ENCODE measurements around the gene PRSS53. TPM values are rescaled to one million over a fixed set of nuclear protein-coding genes. Genes with fewer than 3 reads are reported as not detected.

Gene PRSS53
- total and polyA plus RNA-seq, 7 donors: 0.17 to 0.90 (median 0.38) TPM

DNA sequence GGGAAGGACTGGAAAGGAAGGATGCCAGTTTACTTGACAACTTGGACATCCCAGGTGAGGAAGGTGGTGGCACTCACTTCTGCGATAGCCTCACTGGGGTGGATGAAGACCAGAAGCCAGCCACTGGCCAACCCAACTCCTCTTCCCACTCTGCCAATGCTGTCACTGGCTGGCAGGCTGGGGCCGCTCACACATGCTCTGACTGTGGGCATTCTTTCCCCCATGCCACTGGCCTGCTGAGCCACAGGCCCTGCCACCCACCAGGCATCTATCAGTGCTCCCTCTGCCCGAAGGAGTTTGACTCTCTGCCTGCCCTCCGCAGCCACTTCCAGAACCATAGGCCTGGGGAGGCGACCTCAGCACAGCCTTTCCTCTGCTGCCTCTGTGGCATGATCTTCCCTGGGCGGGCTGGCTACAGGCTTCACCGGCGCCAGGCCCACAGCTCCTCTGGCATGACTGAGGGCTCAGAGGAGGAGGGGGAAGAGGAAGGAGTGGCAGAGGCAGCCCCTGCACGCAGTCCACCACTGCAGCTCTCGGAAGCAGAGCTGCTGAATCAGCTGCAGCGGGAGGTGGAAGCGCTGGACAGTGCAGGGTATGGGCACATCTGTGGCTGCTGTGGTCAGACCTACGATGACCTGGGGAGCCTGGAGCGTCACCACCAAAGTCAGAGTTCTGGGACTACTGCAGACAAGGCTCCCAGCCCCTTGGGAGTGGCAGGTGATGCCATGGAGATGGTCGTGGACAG lies 10.0 kb downstream of the PRSS53 start:
- Histone ChIP-seq H3K36me3 (ENCODE audit: insufficient read depth in 1 of 2, low read depth in 1 of 2) (peaks cover 4 to 83% of the 10 kb centered on the region in 2 donors), H3K27ac (no peak overlapping the region), H3K4me3 (no peak overlapping the region), H3K4me1 (peaks cover 20% of the 10 kb centered on the region), H3K9me3 (no peaks in the 10 kb centered on the region), H3K27me3 (ENCODE audit: insufficient read depth in 3 of 3, low read length in 2 of 3) (no peaks in the 10 kb centered on the region)
- DNase-seq (peak in 1 of 2 donors; percentile 47), ATAC-seq (no peak)
- intact Hi-C loops (cut with DNase I): no loop called here
- TF ChIP-seq, protein P1, sequence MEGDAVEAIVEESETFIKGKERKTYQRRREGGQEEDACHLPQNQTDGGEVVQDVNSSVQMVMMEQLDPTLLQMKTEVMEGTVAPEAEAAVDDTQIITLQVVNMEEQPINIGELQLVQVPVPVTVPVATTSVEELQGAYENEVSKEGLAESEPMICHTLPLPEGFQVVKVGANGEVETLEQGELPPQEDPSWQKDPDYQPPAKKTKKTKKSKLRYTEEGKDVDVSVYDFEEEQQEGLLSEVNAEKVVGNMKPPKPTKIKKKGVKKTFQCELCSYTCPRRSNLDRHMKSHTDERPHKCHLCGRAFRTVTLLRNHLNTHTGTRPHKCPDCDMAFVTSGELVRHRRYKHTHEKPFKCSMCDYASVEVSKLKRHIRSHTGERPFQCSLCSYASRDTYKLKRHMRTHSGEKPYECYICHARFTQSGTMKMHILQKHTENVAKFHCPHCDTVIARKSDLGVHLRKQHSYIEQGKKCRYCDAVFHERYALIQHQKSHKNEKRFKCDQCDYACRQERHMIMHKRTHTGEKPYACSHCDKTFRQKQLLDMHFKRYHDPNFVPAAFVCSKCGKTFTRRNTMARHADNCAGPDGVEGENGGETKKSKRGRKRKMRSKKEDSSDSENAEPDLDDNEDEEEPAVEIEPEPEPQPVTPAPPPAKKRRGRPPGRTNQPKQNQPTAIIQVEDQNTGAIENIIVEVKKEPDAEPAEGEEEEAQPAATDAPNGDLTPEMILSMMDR (IDR thresholded peaks at IDR 0.05): no peak
- 89% methylated on average over 15 of the region's 15 CpGs for WGBS, 3 donors

DNA sequence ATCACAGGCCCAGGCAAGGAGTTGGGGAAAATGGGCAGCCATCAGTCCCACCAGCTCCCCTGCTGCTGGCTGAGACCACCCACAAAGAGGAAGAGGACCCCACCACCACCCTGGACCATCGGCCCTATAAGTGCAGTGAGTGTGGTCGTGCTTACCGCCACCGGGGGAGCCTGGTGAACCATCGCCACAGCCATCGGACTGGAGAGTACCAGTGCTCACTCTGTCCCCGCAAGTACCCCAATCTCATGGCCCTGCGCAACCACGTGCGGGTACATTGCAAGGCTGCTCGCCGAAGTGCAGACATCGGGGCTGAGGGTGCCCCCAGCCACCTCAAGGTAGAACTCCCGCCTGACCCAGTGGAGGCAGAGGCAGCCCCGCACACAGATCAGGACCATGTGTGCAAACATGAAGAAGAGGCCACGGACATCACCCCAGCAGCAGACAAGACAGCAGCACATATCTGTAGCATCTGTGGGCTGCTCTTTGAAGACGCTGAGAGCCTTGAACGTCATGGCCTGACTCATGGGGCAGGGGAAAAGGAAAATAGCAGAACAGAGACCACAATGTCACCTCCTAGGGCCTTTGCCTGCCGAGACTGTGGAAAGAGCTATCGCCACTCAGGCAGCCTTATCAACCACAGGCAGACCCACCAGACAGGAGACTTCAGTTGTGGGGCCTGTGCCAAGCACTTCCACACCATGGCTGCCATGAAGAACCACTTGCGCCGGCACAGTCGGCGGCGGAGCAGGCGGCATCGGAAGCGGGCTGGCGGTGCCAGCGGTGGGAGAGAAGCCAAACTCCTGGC lies 10.9 kb downstream of the PRSS53 start:
- WGBS, 3 donors: 91 to 93% (median 91%) methylated on average over 30 of the region's 30 CpGs
- DNase-seq: no peak
- Histone ChIP-seq H3K27ac (no peak overlapping the region), H3K9me3 (no peaks in the 10 kb centered on the region), H3K4me3 (no peak overlapping the region), H3K4me1 (peaks cover 20% of the 10 kb centered on the region), H3K27me3 (ENCODE audit: insufficient read depth in 3 of 3, low read length in 2 of 3) (no peaks in the 10 kb centered on the region), H3K36me3 (ENCODE audit: insufficient read depth in 1 of 2, low read depth in 1 of 2) (peaks cover 4 to 74% of the 10 kb centered on the region in 2 donors)
- no peak for ATAC-seq
- intact Hi-C loops (cut with DNase I): no loop called here
- TF ChIP-seq, protein P1 (IDR thresholded peaks at IDR 0.05): no peak

DNA sequence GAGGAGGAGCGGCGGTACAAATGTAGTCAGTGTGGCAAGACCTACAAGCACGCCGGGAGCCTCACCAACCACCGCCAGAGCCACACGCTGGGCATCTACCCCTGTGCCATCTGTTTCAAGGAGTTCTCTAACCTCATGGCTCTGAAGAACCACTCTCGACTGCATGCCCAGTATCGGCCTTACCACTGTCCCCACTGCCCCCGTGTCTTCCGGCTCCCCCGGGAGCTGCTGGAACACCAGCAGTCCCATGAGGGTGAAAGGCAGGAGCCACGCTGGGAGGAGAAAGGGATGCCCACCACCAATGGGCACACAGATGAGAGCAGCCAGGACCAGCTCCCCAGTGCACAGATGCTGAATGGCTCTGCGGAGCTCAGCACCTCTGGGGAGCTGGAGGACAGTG lies 11.7 kb downstream of the PRSS53 start:
- intact Hi-C loops (cut with DNase I): no loop called here
- Histone ChIP-seq H3K27ac (no peak overlapping the region), H3K36me3 (ENCODE audit: insufficient read depth in 1 of 2, low read depth in 1 of 2) (peaks cover 4 to 66% of the 10 kb centered on the region in 2 donors), H3K9me3 (no peaks in the 10 kb centered on the region), H3K4me1 (peaks cover 23% of the 10 kb centered on the region), H3K27me3 (ENCODE audit: insufficient read depth in 3 of 3, low read length in 2 of 3) (no peaks in the 10 kb centered on the region), H3K4me3 (no peak overlapping the region)
- DNase-seq: no peak
- ATAC-seq: no peak
- TF ChIP-seq, protein P1 (IDR thresholded peaks at IDR 0.05): no peak
- 88 to 92% (median 89%) methylated on average over 13 of the region's 13 CpGs for WGBS, 3 donors

DNA sequence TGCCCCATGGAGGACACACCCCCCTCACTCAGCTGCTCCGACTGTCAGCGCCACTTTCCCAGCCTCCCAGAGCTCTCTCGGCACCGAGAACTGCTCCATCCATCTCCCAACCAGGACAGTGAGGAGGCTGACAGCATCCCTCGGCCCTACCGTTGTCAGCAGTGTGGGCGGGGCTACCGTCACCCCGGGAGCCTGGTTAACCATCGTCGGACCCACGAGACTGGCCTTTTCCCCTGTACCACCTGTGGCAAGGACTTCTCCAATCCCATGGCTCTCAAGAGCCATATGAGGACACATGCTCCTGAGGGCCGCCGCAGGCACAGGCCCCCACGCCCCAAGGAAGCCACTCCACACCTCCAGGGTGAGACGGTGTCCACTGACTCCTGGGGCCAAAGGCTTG lies 12.4 kb downstream of the PRSS53 start:
- peaks cover 20% of the 10 kb centered on the region for H3K4me1 ChIP-seq
- TF ChIP-seq, protein P1 (IDR thresholded peaks at IDR 0.05): no peak
- DNase-seq: peak in 1 of 2 donors; percentile 46
- H3K27me3 ChIP-seq (ENCODE audit: insufficient read depth in 3 of 3, low read length in 2 of 3): no peaks in the 10 kb centered on the region
- H3K4me3 ChIP-seq: no peak overlapping the region
- WGBS, 3 donors: 58 to 70% (median 62%) methylated on average over 16 of the region's 16 CpGs
- ATAC-seq: no peak
- H3K27ac ChIP-seq: no peak overlapping the region
- H3K9me3 ChIP-seq: no peaks in the 10 kb centered on the region
- H3K36me3 ChIP-seq (ENCODE audit: insufficient read depth in 1 of 2, low read depth in 1 of 2): peaks cover 4 to 59% of the 10 kb centered on the region in 2 donors
- intact Hi-C loops (cut with DNase I): no loop called here
